IgD-negative memory B cell (primary cell): Measurements from ENCODE around the gene ARHGAP23. TPM values are rescaled to one million over a fixed set of nuclear protein-coding genes. Genes with fewer than 3 reads are reported as not detected.
A peak's percentile ranks its signal among the peaks of the same experiment; 100 is the strongest.

Experiments used
- H3K27ac Mint-ChIP-seq, 3 donors: one replicate each; pipeline ENCODE4 v1.8.0; 2020 to 2022; ENCODE audit warnings: mild to moderate bottlenecking in 3 of 3, mixed read lengths in 3 of 3, moderate library complexity in 1 of 3
- H3K27me3 Mint-ChIP-seq: one replicate; pipeline ENCODE4 v1.8.0; 2021; ENCODE audit warnings: mixed read lengths
- H3K36me3 Mint-ChIP-seq: one replicate; pipeline ENCODE4 v1.8.0; 2020; ENCODE audit warnings: mild to moderate bottlenecking, mixed read lengths
- H3K4me1 Mint-ChIP-seq, 3 donors: one replicate each; pipeline ENCODE4 v1.8.0; 2020 to 2022; ENCODE audit warnings: mixed read lengths in 3 of 3, mild to moderate bottlenecking in 1 of 3
- H3K4me3 Mint-ChIP-seq, 4 donors: one replicate each; pipeline ENCODE4 v1.8.0; 2020 to 2022; ENCODE audit warnings: mild to moderate bottlenecking in 4 of 4, mixed read lengths in 4 of 4, moderate library complexity in 3 of 4
- H3K9me3 Mint-ChIP-seq, 3 donors: one replicate each; pipeline ENCODE4 v1.8.0; 2020 to 2021; ENCODE audit warnings: mixed read lengths in 3 of 3, mild to moderate bottlenecking in 1 of 3
- polyA plus RNA-seq: library from polyadenylated mRNA; unstranded; fragments of 300-500 nt; fragmentation: Illumina TruSeq; gene quantifications from one replicate; pipeline ENCODE4 v1.2.3, GENCODE V29; 2021

The ARHGAP23 gene
- not detected for polyA plus RNA-seq

- H3K36me3 Mint-ChIP-seq: peaks cover 4% of the 10 kb centered on the region
- no peaks in the 10 kb centered on the region for H3K9me3 Mint-ChIP-seq
- H3K27me3 Mint-ChIP-seq: peaks cover 33% of the 10 kb centered on the region
- peak within 1 kb of the TSS; percentile 57 to 80 (median 72) for H3K4me3 Mint-ChIP-seq
- H3K27ac Mint-ChIP-seq: peak within 1 kb of the TSS in 1 of 3 donors; percentile 35
- H3K4me1 Mint-ChIP-seq: peaks cover 5 to 7% (median 6%) of the 10 kb centered on the region in 3 donors
Measured at GRCh38 chr17:38428112-38428642, at the start of gene ARHGAP23. ARHGAP23 (plus strand) TSS chr17:38428464; CDS start chr17:38428486, 22 bp downstream.

GRCh38 chr17:38379448-38379847 is 48.8 kb upstream of the ARHGAP23 start:
- H3K9me3 Mint-ChIP-seq: no peaks in the 10 kb centered on the region
- H3K27ac Mint-ChIP-seq: peak overlapping the region in 1 of 3 donors; percentile 61
- H3K27me3 Mint-ChIP-seq: no peaks in the 10 kb centered on the region
- H3K36me3 Mint-ChIP-seq: peaks cover 3% of the 10 kb centered on the region
- no peak overlapping the region for H3K4me3 Mint-ChIP-seq
- peaks cover 0 to 7% (median 4%) of the 10 kb centered on the region in 3 donors for H3K4me1 Mint-ChIP-seq

GRCh38 chr17:38395090-38395489 is 33.2 kb upstream of the ARHGAP23 start:
- H3K27me3 Mint-ChIP-seq: no peaks in the 10 kb centered on the region
- no peak overlapping the region for H3K4me3 Mint-ChIP-seq
- no peak overlapping the region for H3K27ac Mint-ChIP-seq
- no peaks in the 10 kb centered on the region for H3K9me3 Mint-ChIP-seq
- H3K36me3 Mint-ChIP-seq: peaks cover 18% of the 10 kb centered on the region
- H3K4me1 Mint-ChIP-seq: peaks cover 0 to 2% (median 0%) of the 10 kb centered on the region in 3 donors

GRCh38 chr17:38397227-38397626 is 31.0 kb upstream of the ARHGAP23 start:
- Mint-ChIP-seq H3K4me1 (no peaks in the 10 kb centered on the region), H3K9me3 (no peaks in the 10 kb centered on the region), H3K27me3 (no peaks in the 10 kb centered on the region), H3K4me3 (no peak overlapping the region), H3K27ac (no peak overlapping the region), H3K36me3 (peaks cover 20% of the 10 kb centered on the region)

- H3K4me1 Mint-ChIP-seq: no peaks in the 10 kb centered on the region
Measured at GRCh38 chr17:38400286-38400685, 28.0 kb upstream of the ARHGAP23 start.

GRCh38 chr17:38401459-38401858 is 26.8 kb upstream of the ARHGAP23 start:
- Mint-ChIP-seq H3K4me3 (no peak overlapping the region), H3K4me1 (no peaks in the 10 kb centered on the region), H3K9me3 (no peaks in the 10 kb centered on the region), H3K36me3 (peaks cover 10% of the 10 kb centered on the region), H3K27me3 (no peaks in the 10 kb centered on the region), H3K27ac (no peak overlapping the region)

More at GRCh38 chr17:38400286-38400685, 28.0 kb upstream of the ARHGAP23 start:
- Mint-ChIP-seq H3K9me3 (no peaks in the 10 kb centered on the region), H3K27ac (no peak overlapping the region), H3K27me3 (no peaks in the 10 kb centered on the region), H3K4me3 (no peak overlapping the region), H3K36me3 (peaks cover 13% of the 10 kb centered on the region)

- Mint-ChIP-seq H3K27me3 (no peaks in the 10 kb centered on the region), H3K4me3 (no peak overlapping the region), H3K36me3 (peaks cover 8% of the 10 kb centered on the region), H3K4me1 (no peaks in the 10 kb centered on the region), H3K27ac (no peak overlapping the region), H3K9me3 (no peaks in the 10 kb centered on the region)
Measured at GRCh38 chr17:38402897-38403296, 25.4 kb upstream of the ARHGAP23 start.

- Mint-ChIP-seq H3K9me3 (no peaks in the 10 kb centered on the region), H3K36me3 (peaks cover 8% of the 10 kb centered on the region), H3K4me3 (no peak overlapping the region), H3K4me1 (no peaks in the 10 kb centered on the region), H3K27me3 (no peaks in the 10 kb centered on the region), H3K27ac (no peak overlapping the region)
Measured at GRCh38 chr17:38403491-38403890, 24.8 kb upstream of the ARHGAP23 start.

GRCh38 chr17:38404174-38404943 is 23.9 kb upstream of the ARHGAP23 start:
- Mint-ChIP-seq H3K4me1 (no peaks in the 10 kb centered on the region), H3K27ac (peak overlapping the region in 1 of 3 donors; percentile 6), H3K27me3 (no peaks in the 10 kb centered on the region), H3K36me3 (peaks cover 4% of the 10 kb centered on the region), H3K9me3 (no peaks in the 10 kb centered on the region), H3K4me3 (peak overlapping the region in 1 of 4 donors; percentile 41)

- H3K27ac Mint-ChIP-seq: no peak overlapping the region
- H3K27me3 Mint-ChIP-seq: peaks cover 2% of the 10 kb centered on the region
- H3K9me3 Mint-ChIP-seq: no peaks in the 10 kb centered on the region
- no peaks in the 10 kb centered on the region for H3K4me1 Mint-ChIP-seq
- H3K36me3 Mint-ChIP-seq: peaks cover 2% of the 10 kb centered on the region
- H3K4me3 Mint-ChIP-seq: no peak overlapping the region
Measured at GRCh38 chr17:38405654-38406053, 22.6 kb upstream of the ARHGAP23 start.

GRCh38 chr17:38410201-38410600 is 18.1 kb upstream of the ARHGAP23 start:
- H3K36me3 Mint-ChIP-seq: no peaks in the 10 kb centered on the region
- no peak overlapping the region for H3K27ac Mint-ChIP-seq
- H3K9me3 Mint-ChIP-seq: no peaks in the 10 kb centered on the region
- H3K4me3 Mint-ChIP-seq: no peak overlapping the region
- H3K4me1 Mint-ChIP-seq: no peaks in the 10 kb centered on the region
- peaks cover 6% of the 10 kb centered on the region for H3K27me3 Mint-ChIP-seq

- peak overlapping the region in 1 of 3 donors; percentile 74 for H3K27ac Mint-ChIP-seq
- no peaks in the 10 kb centered on the region for H3K9me3 Mint-ChIP-seq
- H3K4me1 Mint-ChIP-seq: peaks cover 1 to 6% (median 5%) of the 10 kb centered on the region in 3 donors
- no peaks in the 10 kb centered on the region for H3K36me3 Mint-ChIP-seq
- no peak overlapping the region for H3K4me3 Mint-ChIP-seq
- H3K27me3 Mint-ChIP-seq: peaks cover 33% of the 10 kb centered on the region
Measured at GRCh38 chr17:38415250-38416194, 12.7 kb upstream of the ARHGAP23 start.

GRCh38 chr17:38416840-38417209 is 11.4 kb upstream of the ARHGAP23 start:
- peaks cover 39% of the 10 kb centered on the region for H3K27me3 Mint-ChIP-seq
- peaks cover 1 to 6% (median 5%) of the 10 kb centered on the region in 3 donors for H3K4me1 Mint-ChIP-seq
- no peak overlapping the region for H3K4me3 Mint-ChIP-seq
- no peak overlapping the region for H3K27ac Mint-ChIP-seq
- H3K9me3 Mint-ChIP-seq: no peaks in the 10 kb centered on the region
- no peaks in the 10 kb centered on the region for H3K36me3 Mint-ChIP-seq

- Mint-ChIP-seq H3K27me3 (peaks cover 41% of the 10 kb centered on the region), H3K4me1 (peaks cover 1 to 6% (median 5%) of the 10 kb centered on the region in 3 donors), H3K27ac (no peak overlapping the region), H3K4me3 (no peak overlapping the region), H3K36me3 (no peaks in the 10 kb centered on the region), H3K9me3 (no peaks in the 10 kb centered on the region)
Measured at GRCh38 chr17:38417210-38417951, 10.9 kb upstream of the ARHGAP23 start.
